K562 (cell line): ENCODE measurements around the gene FTSJ3. TPM values are rescaled to one million over a fixed set of nuclear protein-coding genes. Genes with fewer than 3 reads are reported as not detected.

Experiments
- ARHGAP35 ChIP-seq: fragments of 450-650 bp; IDR thresholded peaks from 2 replicates; pipeline ENCODE4 v1.6.1; 2018; ENCODE audit not compliant: partially characterized antibody
- CHD1 ChIP-seq: fragments of 200-600 bp; sonication (generic); IDR thresholded peaks from one replicate; pipeline ENCODE4 v1.6.1; 2012; ENCODE audit warnings: mild to moderate bottlenecking, moderate library complexity, low read length, inconsistent platforms
- COPS2 ChIP-seq: fragments of 450-650 bp; conservative IDR thresholded peaks from 2 replicates; pipeline ENCODE4 v1.6.1; 2016; ENCODE audit warnings: mild to moderate bottlenecking, moderate library complexity
- ELK3 ChIP-seq: fragments of 450-650 bp; formaldehyde crosslinking; IDR thresholded peaks from 2 replicates; pipeline ENCODE4 v1.4.0; 2020; ENCODE audit warnings: mild to moderate bottlenecking
- FOS ChIP-seq: IDR thresholded peaks from 3 replicates; pipeline ENCODE4 v1.6.1; 2011; ENCODE audit not compliant: insufficient read length; ENCODE audit errors: extremely low read depth
- HNRNPL ChIP-seq: fragments of 200-400 bp; formaldehyde crosslinking; IDR thresholded peaks from 2 replicates; pipeline ENCODE4 v1.6.1; 2017; ENCODE audit warnings: low read depth, mild to moderate bottlenecking, low read length
- IFI16 ChIP-seq: fragments of 250-450 bp; sonication (Bioruptor Pico); IDR thresholded peaks from 2 replicates; pipeline ENCODE4 v2.1.2; 2022; ENCODE audit warnings: mild to moderate bottlenecking, inconsistent platforms
- JUND ChIP-seq, 2 experiments: IDR thresholded peaks; 2 replicates in 1 of 2; 3 replicates in 1 of 2; pipeline ENCODE4 v1.6.1; 2011; ENCODE audit warnings: borderline replicate concordance in 2 of 2, low read depth in 2 of 2, low read length in 2 of 2, improper control_type of control experiment in 1 of 2, missing biosample characterization in 1 of 2, missing genetic modification characterization in 1 of 2, missing genetic modification reagents in 1 of 2
- MYNN ChIP-seq, 2 experiments: sonication (generic); formaldehyde crosslinking in 1 of 2; IDR thresholded peaks; 2 replicates each; pipeline versions ENCODE4 v1.5.0 to v1.6.1; 2016 to 2020; ENCODE audit warnings: antibody characterized with exemption in 1 of 2, missing genetic modification reagents in 1 of 2
- NCOA2 ChIP-seq, 2 experiments: fragments of 450-650 bp; IDR thresholded peaks; 2 replicates each; pipeline ENCODE4 v1.6.1; 2018; ENCODE audit warnings: mild to moderate bottlenecking in 2 of 2, moderate library complexity in 1 of 2; ENCODE audit not compliant: partially characterized antibody in 2 of 2
- NUFIP1 ChIP-seq: fragments of 450-650 bp; IDR thresholded peaks from 2 replicates; pipeline ENCODE4 v1.6.1; 2018; ENCODE audit not compliant: partially characterized antibody
- PHF8 ChIP-seq: fragments of 200-600 bp; sonication (generic); IDR thresholded peaks from 2 replicates; pipeline ENCODE4 v1.6.1; 2012; ENCODE audit warnings: mixed run types, mild to moderate bottlenecking, inconsistent platforms, low read length, moderate library complexity, borderline replicate concordance
- POLR2B ChIP-seq: fragments of 450-650 bp; IDR thresholded peaks from 2 replicates; pipeline ENCODE4 v1.6.1; 2018; ENCODE audit warnings: low read depth; ENCODE audit not compliant: partially characterized antibody
- PTBP1 ChIP-seq: fragments of 200-400 bp; formaldehyde crosslinking; IDR thresholded peaks from 2 replicates; pipeline ENCODE4 v1.6.1; 2017; ENCODE audit warnings: low read depth, low read length
- WHSC1 ChIP-seq: IDR thresholded peaks from one replicate; pipeline ENCODE4 v1.6.1; 2012; ENCODE audit warnings: low read length, control low read depth, inconsistent platforms
- ZNF232 ChIP-seq: sonication (generic); formaldehyde crosslinking; IDR thresholded peaks from 2 replicates; pipeline ENCODE4 v1.8.0; 2022; ENCODE audit warnings: mild to moderate bottlenecking, missing genetic modification reagents
- ZNF384 ChIP-seq: IDR thresholded peaks from 2 replicates; pipeline ENCODE4 v1.6.1; 2012; ENCODE audit warnings: low read depth, low read length, improper control_type of control experiment
- ZNF41 ChIP-seq: fragments of 250-450 bp; sonication (Bioruptor Pico); conservative IDR thresholded peaks from 2 replicates; pipeline ENCODE4 v1.4.0; 2020; ENCODE audit warnings: mild to moderate bottlenecking
- ZNF584 ChIP-seq: fragments of 200-800 bp; sonication (Bioruptor generic); IDR thresholded peaks from 2 replicates; pipeline ENCODE4 v1.6.1; 2016; ENCODE audit warnings: low read depth, mild to moderate bottlenecking, missing genetic modification characterization, missing compliant biosample characterization
- ZNF717 ChIP-seq: fragments of 250-450 bp; sonication (Bioruptor Pico); IDR thresholded peaks from 2 replicates; pipeline ENCODE4 v1.5.0; 2021
- polyA plus RNA-seq, 8 experiments: library from polyadenylated mRNA; depleted of rRNA in 4 of 8; stranded (reverse) in 5 of 8; unstranded in 3 of 8; fragments of >200 nt; fragmentation: Nextera tagmentation in 2 of 8; fragmentation: Illumina TruSeq in 1 of 8; extraction: Ambion mirVana in 2 of 8; extraction: Trizol in 1 of 8; gene quantifications; 2 replicates each; pipeline versions ENCODE4 v1.2.1 to v1.2.3, GENCODE V29; 2011 to 2014; ENCODE audit warnings: inconsistent platforms in 1 of 8, missing spikeins in 1 of 8
- total RNA-seq, 7 experiments: library from RNA; depleted of rRNA in 6 of 7; stranded (reverse); fragments of >200 nt in 6 of 7; fragmentation: Illumina TruSeq in 2 of 7; extraction: Trizol in 2 of 7; gene quantifications; 2 replicates each; pipeline versions ENCODE4 v1.2.1 to v1.2.3, GENCODE V29; 2011 to 2021; ENCODE audit warnings: low replicate concordance in 1 of 7
- TF ChIP-seq, protein P1 (sequence below): fragments of 450-650 bp; formaldehyde crosslinking; IDR thresholded peaks from 2 replicates; pipeline ENCODE4 v1.4.0; 2020; ENCODE audit warnings: mild to moderate bottlenecking, mixed read lengths
- TF ChIP-seq, protein P2 (sequence below): sonication (generic); IDR thresholded peaks from 2 replicates; pipeline ENCODE4 v1.6.1; 2016
- TF ChIP-seq, protein P3 (sequence below): sonication (generic); formaldehyde crosslinking; IDR thresholded peaks from 2 replicates; pipeline ENCODE4 v1.8.0; 2022; ENCODE audit warnings: mild to moderate bottlenecking, missing genetic modification reagents

Gene FTSJ3
- total and polyA plus RNA-seq, 9 of the 15 experiments (the other 6 are each of a cell fraction or from before 2014, with no cell fraction given), result 18.0 to 65.6 (median 52.4) TPM

DNA sequence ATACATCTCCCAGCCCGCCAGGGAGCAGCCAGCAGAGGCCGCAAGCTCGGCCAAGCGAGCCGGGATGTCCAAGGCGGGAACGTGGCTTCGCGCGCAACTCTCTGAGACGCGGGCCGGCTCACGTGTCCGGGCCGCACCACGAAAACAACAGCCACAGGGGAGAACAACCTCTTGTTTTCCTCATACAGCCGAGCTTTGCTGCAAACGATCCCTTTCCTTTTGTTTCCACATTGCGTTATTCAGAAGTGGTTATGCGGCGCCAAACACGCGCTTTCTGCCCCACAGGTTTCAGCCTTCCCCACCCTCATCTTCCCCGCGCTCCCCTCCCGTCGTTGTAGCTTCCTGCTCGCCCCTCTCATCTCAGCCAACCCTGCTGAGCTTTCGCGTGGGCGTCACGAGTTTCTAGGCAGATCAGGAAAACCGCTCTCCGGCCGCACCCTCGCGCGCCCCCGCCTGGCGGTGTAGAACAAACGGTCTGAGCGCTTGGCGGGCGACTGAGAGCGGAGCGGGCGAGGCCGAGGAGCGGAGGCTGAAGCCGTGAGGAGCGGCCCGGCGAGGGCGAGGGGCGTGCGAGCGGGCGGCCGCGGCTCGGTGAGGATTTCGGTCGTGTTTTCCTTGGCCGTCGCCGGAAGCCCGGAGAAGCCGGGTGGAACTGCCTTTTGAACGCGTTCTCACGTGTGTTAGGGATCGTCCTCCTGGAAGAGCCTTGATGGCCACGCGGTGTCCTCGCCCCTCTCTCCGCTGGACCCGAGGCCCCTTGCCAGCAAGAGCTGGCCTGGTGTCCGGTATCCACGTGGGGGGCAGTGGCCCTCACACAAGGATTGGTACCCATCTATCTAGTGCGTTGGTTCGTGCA is 21.6 kb upstream of the FTSJ3 start (continued):
- TF ChIP-seq ELK3 (CRISPR knock-in tag), result no peak
- no peak for TF ChIP-seq NCOA2 (IDR thresholded peaks at IDR 0.05; ENCODE audit: partially characterized antibody in 2 of 2)
- peak; percentile 97 for TF ChIP-seq JUND (IDR thresholded peaks at IDR 0.05; ENCODE audit: borderline replicate concordance, low read depth, low read length)
- peak; percentile 53; the same call in 1 of the 3 replicates for TF ChIP-seq JUND (tag; IDR thresholded peaks at IDR 0.05; ENCODE audit: borderline replicate concordance, low read depth, low read length)
- TF ChIP-seq NUFIP1, result peak; percentile 96
- TF ChIP-seq IFI16 (CRISPR knock-in tag), result peak; percentile 76; the same call in 1 of the 2 replicates
- TF ChIP-seq ARHGAP35, result no peak
- TF ChIP-seq, protein P1, sequence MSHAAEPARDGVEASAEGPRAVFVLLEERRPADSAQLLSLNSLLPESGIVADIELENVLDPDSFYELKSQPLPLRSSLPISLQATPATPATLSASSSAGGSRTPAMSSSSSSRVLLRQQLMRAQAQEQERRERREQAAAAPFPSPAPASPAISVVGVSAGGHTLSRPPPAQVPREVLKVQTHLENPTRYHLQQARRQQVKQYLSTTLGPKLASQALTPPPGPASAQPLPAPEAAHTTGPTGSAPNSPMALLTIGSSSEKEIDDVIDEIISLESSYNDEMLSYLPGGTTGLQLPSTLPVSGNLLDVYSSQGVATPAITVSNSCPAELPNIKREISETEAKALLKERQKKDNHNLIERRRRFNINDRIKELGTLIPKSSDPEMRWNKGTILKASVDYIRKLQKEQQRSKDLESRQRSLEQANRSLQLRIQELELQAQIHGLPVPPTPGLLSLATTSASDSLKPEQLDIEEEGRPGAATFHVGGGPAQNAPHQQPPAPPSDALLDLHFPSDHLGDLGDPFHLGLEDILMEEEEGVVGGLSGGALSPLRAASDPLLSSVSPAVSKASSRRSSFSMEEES (CRISPR knock-in tag), result peak; percentile 39; the same call in 1 of the 2 replicates
- TF ChIP-seq ZNF232 (CRISPR knock-in tag), result peak; percentile 98
- no peak for TF ChIP-seq FOS
- TF ChIP-seq WHSC1, result no peak
- TF ChIP-seq ZNF41 (CRISPR knock-in tag), result 0 out of 2 replicates have a peak, but pooled peaks have one; percentile 56
- TF ChIP-seq ZNF717 (CRISPR knock-in tag), result no peak
- no peak for TF ChIP-seq POLR2B
- TF ChIP-seq PTBP1, result peak; percentile 68; the same call in 1 of the 2 replicates
- TF ChIP-seq MYNN (IDR thresholded peaks at IDR 0.05), result no peak
- no peak for TF ChIP-seq MYNN (CRISPR knock-in tag; IDR thresholded peaks at IDR 0.05)
- TF ChIP-seq PHF8, result peak; percentile 61; the same call in 1 of the 2 replicates
- TF ChIP-seq ZNF584 (CRISPR knock-in tag), result peak; percentile 84
- TF ChIP-seq CHD1, result no peak
- TF ChIP-seq COPS2, result no peak
- no peak; the same call in 1 of the 2 replicates for TF ChIP-seq HNRNPL
- TF ChIP-seq, protein P2, sequence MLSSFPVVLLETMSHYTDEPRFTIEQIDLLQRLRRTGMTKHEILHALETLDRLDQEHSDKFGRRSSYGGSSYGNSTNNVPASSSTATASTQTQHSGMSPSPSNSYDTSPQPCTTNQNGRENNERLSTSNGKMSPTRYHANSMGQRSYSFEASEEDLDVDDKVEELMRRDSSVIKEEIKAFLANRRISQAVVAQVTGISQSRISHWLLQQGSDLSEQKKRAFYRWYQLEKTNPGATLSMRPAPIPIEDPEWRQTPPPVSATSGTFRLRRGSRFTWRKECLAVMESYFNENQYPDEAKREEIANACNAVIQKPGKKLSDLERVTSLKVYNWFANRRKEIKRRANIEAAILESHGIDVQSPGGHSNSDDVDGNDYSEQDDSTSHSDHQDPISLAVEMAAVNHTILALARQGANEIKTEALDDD, result no peak
- TF ChIP-seq, protein P3, sequence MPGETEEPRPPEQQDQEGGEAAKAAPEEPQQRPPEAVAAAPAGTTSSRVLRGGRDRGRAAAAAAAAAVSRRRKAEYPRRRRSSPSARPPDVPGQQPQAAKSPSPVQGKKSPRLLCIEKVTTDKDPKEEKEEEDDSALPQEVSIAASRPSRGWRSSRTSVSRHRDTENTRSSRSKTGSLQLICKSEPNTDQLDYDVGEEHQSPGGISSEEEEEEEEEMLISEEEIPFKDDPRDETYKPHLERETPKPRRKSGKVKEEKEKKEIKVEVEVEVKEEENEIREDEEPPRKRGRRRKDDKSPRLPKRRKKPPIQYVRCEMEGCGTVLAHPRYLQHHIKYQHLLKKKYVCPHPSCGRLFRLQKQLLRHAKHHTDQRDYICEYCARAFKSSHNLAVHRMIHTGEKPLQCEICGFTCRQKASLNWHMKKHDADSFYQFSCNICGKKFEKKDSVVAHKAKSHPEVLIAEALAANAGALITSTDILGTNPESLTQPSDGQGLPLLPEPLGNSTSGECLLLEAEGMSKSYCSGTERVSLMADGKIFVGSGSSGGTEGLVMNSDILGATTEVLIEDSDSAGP (CRISPR knock-in tag), result 0 out of 2 replicates have a peak, but pooled peaks have one; percentile 32
- TF ChIP-seq ZNF384, result no peak
